Activated CD8-positive, alpha-beta memory T cell treated with anti-CD3 and anti-CD28 coated beads, Interleukin-2, amount 10 ng/mL, durations not matched to agents 7 days and 5 days (primary cell): ENCODE data around the gene UBE2N. TPM values are rescaled to one million over a fixed set of nuclear protein-coding genes. Genes with fewer than 3 reads are reported as not detected.
"Not testable (repeated sequence)": the region's sequence is repeated elsewhere in the genome, so short reads cannot be mapped to it uniquely, and the experiment has no call there.

Experiments used
- ATAC-seq: fragments of 150-1000 bp; cut with Tn5 transposase; one replicate; pipeline ENCODE4 v1.10.0; 2021; ENCODE audit warnings: moderate library complexity
- CTCF ChIA-PET: fragments of 350-600 bp; sonication (Branson Sonifier 250); formaldehyde crosslinking; loops from one replicate; lab custom pipeline; 2021; ENCODE audit warnings: antibody characterized with exemption; lab: Charles Lee
- DNase-seq: peaks from one replicate; pipeline ENCODE4 v3.0.0-alpha.2; 2020
- H3K27ac Mint-ChIP-seq: one replicate; pipeline ENCODE4 v1.8.0; 2021; ENCODE audit warnings: mild to moderate bottlenecking, mixed read lengths
- H3K27me3 Mint-ChIP-seq: one replicate; pipeline ENCODE4 v1.8.0; 2021; ENCODE audit warnings: mixed read lengths
- H3K36me3 Mint-ChIP-seq: one replicate; pipeline ENCODE4 v1.8.0; 2021; ENCODE audit warnings: mild to moderate bottlenecking, mixed read lengths
- H3K4me1 Mint-ChIP-seq: one replicate; pipeline ENCODE4 v1.8.0; 2021; ENCODE audit warnings: mixed read lengths
- H3K4me3 Mint-ChIP-seq: one replicate; pipeline ENCODE4 v1.8.0; 2021; ENCODE audit warnings: mild to moderate bottlenecking, moderate library complexity, mixed read lengths
- H3K9me3 Mint-ChIP-seq: one replicate; pipeline ENCODE4 v1.8.0; 2022; ENCODE audit warnings: low read depth, mixed read lengths
- total RNA-seq, 2 experiments: library from RNA; stranded (reverse); gene quantifications; one replicate each; pipeline ENCODE4 v1.2.3, GENCODE V29; 2021

Gene UBE2N
- total RNA-seq, 2 experiments from 2014 or later: 166 to 213 TPM

GRCh38 chr12:93438266-93439050 lies 3.3 kb downstream of the UBE2N start:
- CTCF ChIA-PET: interaction anchor here (0.8 to 9.7 kb wide), 7 partner anchors 9 to 131 kb away, joined by 3 to 52 read pairs (median 4); partner anchors contain the start of gene MRPL42
- DNase-seq (no peak), ATAC-seq (no peak)
- no peaks in the 10 kb centered on the region for H3K9me3 Mint-ChIP-seq
- peak overlapping the region; percentile 50 for H3K27ac Mint-ChIP-seq
- H3K27me3 Mint-ChIP-seq: no peaks in the 10 kb centered on the region
- peaks cover 8% of the 10 kb centered on the region for H3K36me3 Mint-ChIP-seq
- peak overlapping the region; percentile 97 for H3K4me3 Mint-ChIP-seq
- peaks cover 67% of the 10 kb centered on the region for H3K4me1 Mint-ChIP-seq

GRCh38 chr12:93434256-93434865 lies 7.4 kb downstream of the UBE2N start:
- no peak overlapping the region for H3K27ac Mint-ChIP-seq
- no peak for DNase-seq
- H3K36me3 Mint-ChIP-seq: peaks cover 13% of the 10 kb centered on the region
- H3K9me3 Mint-ChIP-seq: no peaks in the 10 kb centered on the region
- ATAC-seq: no peak
- no peak overlapping the region for H3K4me3 Mint-ChIP-seq
- H3K4me1 Mint-ChIP-seq: peaks cover 68% of the 10 kb centered on the region
- no peaks in the 10 kb centered on the region for H3K27me3 Mint-ChIP-seq
- CTCF ChIA-PET: interaction anchor here (0.7 to 9.7 kb wide), 3 partner anchors 11 to 33 kb away, joined by 3 to 52 read pairs (median 5); partner anchors contain the start of gene MRPL42

DNA sequence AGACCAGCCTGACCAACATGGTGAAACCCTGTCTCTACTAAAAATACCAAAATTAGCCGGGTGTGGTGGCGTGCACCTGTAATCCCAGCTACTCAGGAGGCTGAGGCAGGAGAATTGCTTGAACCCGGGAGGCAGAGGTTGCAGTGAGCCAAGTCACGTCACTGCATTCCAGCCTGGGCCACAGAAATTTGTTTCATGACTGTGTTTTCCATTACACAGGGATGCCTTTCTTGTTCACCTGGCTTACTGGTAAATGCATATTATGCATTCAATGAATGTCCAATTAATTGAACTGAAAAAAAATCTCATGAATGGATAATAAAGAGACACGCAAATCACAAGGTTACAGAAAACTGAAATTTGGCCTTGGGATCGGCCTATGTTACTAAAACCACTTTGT lies 9.7 kb downstream of the UBE2N start:
- ATAC-seq, H3K9me3 Mint-ChIP-seq, H3K4me3 Mint-ChIP-seq, H3K27ac Mint-ChIP-seq, DNase-seq, H3K27me3 Mint-ChIP-seq: not testable (repeated sequence)
- Mint-ChIP-seq H3K36me3 (peaks cover 19% of the 10 kb centered on the region), H3K4me1 (peaks cover 58% of the 10 kb centered on the region)
- CTCF ChIA-PET: interaction anchor here (9.7 kb wide), 1 partner anchor 12 kb away, joined by 52 read pairs; no protein-coding TSS in a partner anchor

- Mint-ChIP-seq H3K36me3 (peaks cover 19% of the 10 kb centered on the region), H3K27ac (no peak overlapping the region), H3K4me3 (no peak overlapping the region), H3K27me3 (no peaks in the 10 kb centered on the region), H3K4me1 (peaks cover 59% of the 10 kb centered on the region), H3K9me3 (no peaks in the 10 kb centered on the region)
- CTCF ChIA-PET: interaction anchor here (1.0 to 9.7 kb wide), 3 partner anchors 11 to 12 kb away, joined by 3 to 52 read pairs (median 8); partner anchors contain the start of gene UBE2N
- DNase-seq: no peak
- no peak for ATAC-seq
These were observed 11.5 kb downstream of the UBE2N start for GRCh38 chr12:93430280-93430679.

DNA sequence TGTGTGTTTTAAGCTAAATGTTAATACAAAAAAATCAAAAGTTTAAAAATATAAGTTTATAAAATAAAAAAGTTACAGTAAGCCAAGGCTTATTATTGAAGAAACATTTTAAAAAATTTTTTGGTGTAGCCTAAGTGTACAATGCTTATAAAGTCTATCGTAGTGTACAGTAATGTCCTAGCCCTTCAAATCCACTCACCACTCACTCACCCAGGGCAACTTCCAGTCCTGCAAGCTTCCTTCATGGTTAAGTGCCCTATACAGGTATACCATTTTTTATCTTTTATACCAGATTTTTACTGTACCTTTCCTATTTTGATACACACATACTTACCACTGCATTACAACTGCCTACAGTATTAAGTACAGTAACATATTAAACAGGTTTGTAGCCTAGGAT lies 11.9 kb downstream of the UBE2N start:
- CTCF ChIA-PET: interaction anchor here (0.8 to 1.2 kb wide), 3 partner anchors 9 to 12 kb away, joined by 3 to 8 read pairs (median 3); partner anchors contain the start of gene UBE2N
- no peaks in the 10 kb centered on the region for H3K9me3 Mint-ChIP-seq
- no peak for DNase-seq
- H3K27ac Mint-ChIP-seq: no peak overlapping the region
- no peak for ATAC-seq
- H3K4me3 Mint-ChIP-seq: no peak overlapping the region
- no peaks in the 10 kb centered on the region for H3K27me3 Mint-ChIP-seq
- peaks cover 61% of the 10 kb centered on the region for H3K4me1 Mint-ChIP-seq
- peaks cover 18% of the 10 kb centered on the region for H3K36me3 Mint-ChIP-seq

DNA sequence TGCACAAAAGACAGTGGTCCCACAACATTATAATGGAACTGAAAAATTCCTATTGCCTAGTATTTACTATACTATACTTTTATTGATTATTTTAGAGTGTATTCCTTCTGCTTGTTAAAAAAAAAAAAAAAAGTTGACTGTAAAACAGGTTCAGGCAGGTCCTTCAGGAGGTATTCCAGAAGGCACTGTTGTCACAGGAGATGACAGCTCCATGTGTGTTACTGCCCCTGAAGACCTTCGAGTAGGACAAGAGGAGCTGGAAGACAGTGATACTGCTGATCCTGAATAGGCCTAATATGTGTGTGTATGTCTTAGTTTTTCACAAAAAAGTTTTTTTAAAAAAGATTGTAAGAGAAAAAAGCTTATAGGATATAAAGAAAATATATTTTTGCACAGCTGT lies 12.3 kb downstream of the UBE2N start:
- no peak for DNase-seq
- Mint-ChIP-seq H3K27me3 (no peaks in the 10 kb centered on the region), H3K27ac (no peak overlapping the region), H3K4me1 (peaks cover 62% of the 10 kb centered on the region), H3K9me3 (no peaks in the 10 kb centered on the region), H3K4me3 (no peak overlapping the region), H3K36me3 (peaks cover 18% of the 10 kb centered on the region)
- CTCF ChIA-PET: interaction anchor here (0.8 to 1.2 kb wide), 3 partner anchors 9 to 13 kb away, joined by 3 to 8 read pairs (median 3); partner anchors contain the start of gene UBE2N
- ATAC-seq: no peak

- H3K36me3 Mint-ChIP-seq: peaks cover 24% of the 10 kb centered on the region
- ATAC-seq (no peak), DNase-seq (no peak)
- H3K27me3 Mint-ChIP-seq: no peaks in the 10 kb centered on the region
- no peaks in the 10 kb centered on the region for H3K9me3 Mint-ChIP-seq
- no peak overlapping the region for H3K4me3 Mint-ChIP-seq
- H3K27ac Mint-ChIP-seq: peak overlapping the region; percentile 3
- H3K4me1 Mint-ChIP-seq: peaks cover 66% of the 10 kb centered on the region
- CTCF ChIA-PET: interaction anchor here (0.7 to 1.1 kb wide), 2 partner anchors 8 to 10 kb away, joined by 3 to 5 read pairs; no protein-coding TSS in a partner anchor
These were observed 13.8 kb downstream of the UBE2N start for GRCh38 chr12:93427779-93428564.

DNA sequence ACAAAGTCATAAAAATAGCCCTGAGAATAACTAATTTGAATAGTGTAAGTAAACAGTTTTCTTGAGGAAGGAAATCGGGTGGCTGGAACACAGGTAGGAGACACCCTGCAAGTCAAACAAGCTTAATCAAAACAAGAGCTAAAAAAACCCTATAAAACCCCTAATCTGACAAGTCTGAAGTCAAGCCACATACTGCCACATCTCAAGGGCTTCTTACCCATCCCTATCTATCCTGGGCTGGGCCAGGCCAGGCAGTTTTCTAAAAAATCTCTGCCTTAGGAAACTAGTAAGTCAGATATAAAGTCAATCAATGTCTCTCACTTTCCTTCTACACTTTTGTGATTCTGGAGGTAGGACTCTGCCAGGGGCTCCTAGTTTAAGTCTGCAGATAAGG lies 15.3 kb downstream of the UBE2N start:
- Mint-ChIP-seq H3K4me3 (no peak overlapping the region), H3K9me3 (no peaks in the 10 kb centered on the region), H3K4me1 (peaks cover 70% of the 10 kb centered on the region), H3K27me3 (no peaks in the 10 kb centered on the region), H3K27ac (no peak overlapping the region), H3K36me3 (peaks cover 22% of the 10 kb centered on the region)
- no peak for DNase-seq
- CTCF ChIA-PET: interaction anchor here (1.2 to 3.3 kb wide), 5 partner anchors 11 to 676 kb away, joined by 3 to 13 read pairs (median 4); no protein-coding TSS in a partner anchor
- peak; percentile 39 for ATAC-seq

- Mint-ChIP-seq H3K4me3 (no peak overlapping the region), H3K27me3 (no peaks in the 10 kb centered on the region), H3K27ac (no peak overlapping the region), H3K9me3 (no peaks in the 10 kb centered on the region), H3K36me3 (peaks cover 22% of the 10 kb centered on the region), H3K4me1 (peaks cover 71% of the 10 kb centered on the region)
- ATAC-seq (no peak), DNase-seq (no peak)
- CTCF ChIA-PET: interaction anchor here (1.1 to 3.3 kb wide), 6 partner anchors 10 to 676 kb away, joined by 3 to 13 read pairs (median 4); no protein-coding TSS in a partner anchor
These were observed 15.9 kb downstream of the UBE2N start for GRCh38 chr12:93425736-93426411.

GRCh38 chr12:93422050-93422449 lies 19.7 kb downstream of the UBE2N start:
- CTCF ChIA-PET: interaction anchor here (1.0 to 1.7 kb wide), 3 partner anchors 12 to 680 kb away, joined by 3 to 5 read pairs (median 5); no protein-coding TSS in a partner anchor
- ATAC-seq (no peak), DNase-seq (no peak)
- no peak overlapping the region for H3K4me3 Mint-ChIP-seq
- H3K4me1 Mint-ChIP-seq: peaks cover 77% of the 10 kb centered on the region
- no peaks in the 10 kb centered on the region for H3K9me3 Mint-ChIP-seq
- no peaks in the 10 kb centered on the region for H3K27me3 Mint-ChIP-seq
- H3K36me3 Mint-ChIP-seq: peaks cover 12% of the 10 kb centered on the region
- H3K27ac Mint-ChIP-seq: no peak overlapping the region

GRCh38 chr12:93419388-93420034 lies 22.2 kb downstream of the UBE2N start:
- H3K4me3 Mint-ChIP-seq: no peak overlapping the region
- H3K4me1 Mint-ChIP-seq: peaks cover 77% of the 10 kb centered on the region
- no peak overlapping the region for H3K27ac Mint-ChIP-seq
- CTCF ChIA-PET: interaction anchor here (0.6 to 4.4 kb wide), 32 partner anchors 8 to 1242 kb away, joined by 3 to 52 read pairs (median 5); partner anchors contain the start of genes MRPL42 and UBE2N
- ATAC-seq (peak; percentile 67), DNase-seq (no peak)
- peaks cover 19% of the 10 kb centered on the region for H3K36me3 Mint-ChIP-seq
- H3K9me3 Mint-ChIP-seq: no peaks in the 10 kb centered on the region
- H3K27me3 Mint-ChIP-seq: no peaks in the 10 kb centered on the region
